ENCODE data around the gene CNR2.
"Not testable (repeated sequence)": the region's sequence is repeated elsewhere in the genome, so short reads cannot be mapped to it uniquely, and the experiment has no call there.

DNA sequence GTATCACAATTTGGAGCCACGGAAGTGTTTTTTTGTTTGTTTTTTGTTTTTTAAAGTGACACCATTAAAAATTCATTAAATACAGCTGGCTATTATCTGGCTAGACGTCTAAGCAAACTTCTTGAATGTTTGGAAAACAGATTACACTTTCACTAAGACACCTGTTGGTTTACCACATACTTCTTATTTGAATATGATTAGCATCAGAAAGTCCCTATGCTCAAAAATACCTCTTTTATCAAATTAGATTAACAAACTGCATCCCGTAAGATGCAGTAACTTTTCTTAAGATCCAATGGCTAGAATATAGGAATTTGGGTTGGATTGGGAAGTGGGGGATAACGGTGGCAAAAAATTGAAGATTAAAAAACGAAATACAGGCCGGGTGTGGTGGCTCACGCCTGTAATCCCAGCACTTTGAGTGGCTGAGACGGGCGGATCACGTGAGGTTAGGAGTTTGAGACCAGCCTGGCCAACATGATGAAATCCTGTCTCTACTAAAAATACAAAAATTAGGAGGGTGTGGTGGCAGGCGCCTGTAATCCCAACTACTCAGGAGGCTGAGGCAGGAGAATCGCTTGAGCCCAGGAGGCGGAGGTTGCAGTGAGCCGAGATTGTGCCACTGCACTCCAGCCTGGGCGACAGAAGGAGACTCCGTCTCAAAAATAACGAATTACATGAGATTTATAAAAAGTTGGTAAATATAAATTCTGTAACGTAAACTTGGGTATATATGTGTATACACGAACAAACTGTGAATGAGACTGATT is 45.1 kb upstream of the CNR2 start:
- not testable (repeated sequence) for TF ChIP-seq POLR2A (IDR thresholded peaks at IDR 0.05; ENCODE audit: low read depth, low read length); TAF1 (IDR thresholded peaks at IDR 0.05; ENCODE audit: borderline replicate concordance, low read depth, low read length); POLR2AphosphoS5 (IDR thresholded peaks at IDR 0.05; ENCODE audit: low read depth, low read length)
